Activated CD4-positive, alpha-beta T cell treated with anti-CD3 and anti-CD28 coated beads for 1 hour (primary cell): ENCODE results near the gene SSR1.
"Not testable (repeated sequence)": the region's sequence is repeated elsewhere in the genome, so short reads cannot be mapped to it uniquely, and the experiment has no call there.

Experiments
- DNase-seq: peaks from one replicate; pipeline ENCODE4 v3.0.0-alpha.2; 2020

Gene SSR1

DNA sequence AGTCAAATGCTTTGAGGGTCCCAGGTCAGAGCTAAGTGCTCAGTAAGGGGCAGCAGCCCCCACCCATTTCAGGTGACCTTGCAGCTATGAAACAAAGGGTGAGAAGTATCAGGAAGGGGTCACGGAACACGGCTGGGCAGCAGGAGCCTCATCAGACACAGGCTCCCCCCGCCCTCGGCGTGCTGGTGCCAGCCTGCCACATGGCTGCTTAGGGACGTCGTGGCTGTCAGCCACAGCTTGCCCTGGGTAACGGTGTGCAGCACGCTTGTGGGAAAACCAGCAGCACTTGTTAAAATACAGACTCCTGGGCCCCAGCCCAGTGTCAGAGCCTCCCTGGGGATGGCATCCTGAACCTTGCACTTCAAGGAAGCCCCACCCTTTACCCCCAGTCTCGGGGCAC, 39.3 kb downstream of the SSR1 start:
- no peak for DNase-seq

DNA sequence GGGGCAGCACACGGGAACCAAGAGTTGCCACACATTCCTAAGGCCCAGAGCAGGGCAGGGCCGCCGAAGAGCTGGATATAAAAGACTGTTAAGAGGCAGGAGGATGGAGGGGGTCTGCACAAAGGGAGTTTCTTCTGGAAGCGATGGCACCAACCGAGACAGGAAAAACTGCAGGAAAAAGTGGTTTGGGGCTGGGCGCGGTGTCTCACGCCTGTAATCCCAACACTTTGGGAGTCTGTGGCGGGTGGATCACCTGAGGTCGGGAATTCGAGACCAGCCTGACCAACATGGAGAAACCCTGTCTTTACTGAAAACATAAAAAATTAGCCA, 41.8 kb downstream of the SSR1 start:
- DNase-seq, result no peak

DNA sequence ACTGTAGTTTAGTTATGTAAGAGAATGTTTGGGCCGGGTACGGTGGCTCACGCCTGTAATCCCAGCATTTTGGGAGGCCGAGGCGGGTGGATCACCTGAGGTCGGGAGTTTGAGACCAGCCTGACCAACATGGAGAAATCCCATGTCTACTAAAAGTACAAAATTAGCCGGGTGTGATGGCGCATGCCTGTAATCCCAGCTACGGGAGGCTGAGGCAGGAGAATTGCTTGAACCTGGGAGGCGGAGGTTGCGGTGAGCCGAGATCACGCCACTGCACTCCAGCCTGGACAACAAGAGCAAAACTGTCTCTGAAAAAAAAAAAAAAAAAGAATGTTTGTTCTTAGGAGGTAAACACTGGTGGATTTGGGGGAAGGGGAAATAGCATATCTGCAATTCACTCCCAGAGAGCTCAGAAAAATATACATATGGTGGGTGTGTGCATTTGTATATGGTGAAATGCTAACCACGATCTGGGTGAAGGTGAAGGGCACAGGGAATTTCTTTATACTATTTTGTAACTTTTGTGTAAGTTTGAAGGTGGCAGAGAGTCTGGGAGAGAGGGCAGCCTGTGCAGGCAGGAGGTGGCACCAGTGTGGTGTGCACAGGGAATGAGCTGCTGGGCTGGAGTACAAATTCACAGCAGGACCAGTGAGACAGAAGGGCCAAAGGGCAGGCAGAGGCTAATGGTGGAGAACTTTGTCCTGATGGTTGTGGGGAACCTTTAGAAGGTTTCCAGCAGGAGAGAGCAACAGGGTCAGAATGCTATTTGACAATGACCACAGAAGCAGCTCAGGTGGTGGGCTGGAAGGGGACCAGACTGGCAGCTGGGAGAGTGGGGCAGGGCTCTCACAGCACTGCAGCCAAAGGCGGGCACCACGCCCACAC, 42.4 kb downstream of the SSR1 start:
- no peak for DNase-seq

DNA sequence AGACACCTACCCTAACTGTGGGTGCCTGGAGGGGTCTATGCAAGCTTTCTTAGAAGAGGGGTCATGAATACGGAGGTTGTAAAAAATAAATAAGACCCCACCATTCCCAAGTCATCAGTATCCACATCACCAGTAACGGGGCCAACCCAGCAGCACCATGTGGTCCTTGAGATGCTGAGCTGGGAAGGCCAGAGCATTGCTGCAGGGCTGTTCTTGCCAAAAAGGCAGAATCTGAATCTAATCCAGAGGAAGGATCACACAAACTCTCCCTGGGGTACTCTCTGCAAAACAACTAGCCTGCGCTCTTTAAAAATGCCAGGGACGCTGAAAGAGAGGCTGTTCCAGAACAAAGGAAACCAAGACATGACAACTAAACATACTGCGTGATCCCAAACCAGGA, 43.2 kb downstream of the SSR1 start:
- DNase-seq, result no peak

DNA sequence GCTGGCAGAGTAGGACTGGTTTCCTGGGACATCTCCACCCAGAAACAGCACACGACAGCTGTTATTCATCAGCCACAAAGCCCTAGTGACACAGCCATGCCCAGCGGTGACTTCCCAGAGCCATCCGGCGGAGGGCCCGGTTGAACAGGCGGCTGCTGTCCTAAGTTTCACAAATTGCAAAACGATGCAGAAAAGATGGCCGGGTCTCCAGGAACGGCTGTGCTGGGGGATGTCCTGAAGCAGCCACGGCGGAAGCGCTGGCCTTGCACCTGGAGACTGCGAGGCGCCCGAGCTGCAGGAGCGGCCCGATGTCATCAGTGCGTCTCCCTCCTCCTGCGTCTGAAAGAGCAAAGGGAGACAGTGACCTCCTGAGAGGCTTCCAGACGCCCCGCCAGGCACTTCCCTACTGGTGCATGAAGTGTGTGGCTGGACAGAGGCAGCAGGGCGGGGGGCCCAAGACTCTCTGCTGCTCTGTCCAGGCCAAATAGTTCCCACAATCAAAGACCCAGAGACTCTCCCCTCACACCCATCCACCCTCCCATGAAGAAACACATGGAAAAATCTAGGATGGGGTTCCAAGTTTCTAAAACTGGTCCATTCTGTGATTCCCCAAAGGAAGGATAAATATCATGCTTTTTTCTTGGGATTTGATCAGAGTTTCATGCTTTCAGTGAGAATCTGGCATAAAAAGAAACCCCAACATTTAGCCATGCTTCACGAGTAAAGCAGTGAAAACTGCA, 44.0 kb downstream of the SSR1 start:
- no peak for DNase-seq

DNA sequence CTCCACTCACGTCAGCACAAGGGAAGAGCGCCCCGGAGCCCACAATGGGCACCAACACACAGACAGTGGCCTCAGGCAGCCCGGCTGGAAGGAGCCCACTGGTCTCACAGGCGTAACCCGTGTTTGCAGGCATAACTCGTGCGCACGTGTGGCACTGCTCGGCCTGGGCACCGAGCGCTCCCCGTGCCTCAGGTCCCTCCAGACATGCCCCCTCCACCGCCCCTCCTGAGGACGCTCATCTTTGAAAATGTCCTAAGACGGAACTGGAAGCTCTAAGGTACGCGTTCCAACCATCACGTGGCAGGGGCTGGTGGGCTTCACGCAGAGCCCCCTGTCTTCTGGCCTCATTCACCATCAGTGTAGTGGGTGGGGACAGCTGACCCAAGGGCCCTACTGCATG, 44.6 kb downstream of the SSR1 start:
- DNase-seq, result no peak

DNA sequence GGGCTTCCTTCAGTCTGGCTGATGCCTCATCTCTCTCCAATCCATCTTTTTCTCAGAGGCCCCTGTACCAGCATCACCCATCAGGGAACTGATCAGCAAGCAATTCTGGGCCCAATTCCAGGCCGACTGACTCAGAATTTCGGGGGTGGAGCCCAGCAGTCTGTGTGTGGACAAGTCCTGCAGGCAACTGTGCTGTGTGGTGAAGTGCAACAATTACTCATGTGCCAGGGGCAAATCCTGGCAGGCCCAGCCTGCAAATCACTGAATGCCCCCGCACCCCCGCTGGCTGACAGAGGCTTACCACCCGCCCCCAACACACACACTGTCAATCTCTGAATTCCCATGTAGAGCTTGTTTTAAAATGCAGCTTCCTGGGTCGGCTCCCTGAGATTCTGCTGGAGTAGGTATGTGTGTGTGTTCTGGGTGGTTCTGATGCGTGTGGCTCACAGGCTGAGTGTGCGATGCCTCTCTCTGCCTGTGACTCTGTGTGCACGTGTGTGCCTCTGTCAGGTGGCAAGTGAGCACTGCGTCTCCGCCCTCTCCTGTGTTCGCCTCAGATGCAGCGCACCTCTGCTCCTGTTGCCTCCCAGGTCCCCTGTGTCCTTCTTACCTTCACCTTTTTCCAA, 45.4 kb downstream of the SSR1 start:
- no peak for DNase-seq

DNA sequence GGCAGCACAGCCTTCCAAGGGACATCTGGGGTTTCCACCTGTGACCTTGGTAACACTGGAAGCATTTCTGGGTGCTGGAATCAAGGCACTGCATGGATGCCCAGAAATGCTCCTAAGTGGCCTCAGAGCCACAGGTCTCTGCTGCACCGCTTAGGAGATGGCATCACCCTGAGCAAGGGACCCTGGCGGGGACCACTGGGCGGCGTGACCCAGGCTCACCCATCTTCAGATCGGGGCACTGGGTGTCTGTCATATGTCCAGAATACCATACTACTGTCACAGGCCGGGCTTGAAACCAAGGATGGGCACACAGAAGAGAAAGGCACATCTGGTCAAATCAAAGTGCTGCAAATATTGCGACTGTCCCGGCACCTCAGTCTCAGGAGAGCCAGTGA, 45.9 kb downstream of the SSR1 start:
- DNase-seq, result no peak

DNA sequence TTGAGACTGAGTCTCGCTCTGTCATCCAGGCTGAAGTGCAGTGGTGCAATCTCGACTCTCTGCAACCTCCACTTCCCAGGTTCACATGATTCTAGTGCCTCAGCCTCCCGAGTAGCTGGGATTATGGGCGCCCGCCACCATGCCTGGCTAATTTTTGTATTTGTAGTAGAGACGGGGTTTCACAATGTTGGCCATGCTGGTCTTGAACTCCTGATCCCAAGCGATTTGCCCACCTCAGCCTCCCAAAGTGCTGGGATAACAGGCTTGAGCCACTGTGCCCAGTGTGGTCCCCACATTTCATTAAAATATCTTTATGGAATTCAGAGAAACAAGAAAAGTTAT, 47.6 kb downstream of the SSR1 start:
- DNase-seq, result not testable (repeated sequence)

DNA sequence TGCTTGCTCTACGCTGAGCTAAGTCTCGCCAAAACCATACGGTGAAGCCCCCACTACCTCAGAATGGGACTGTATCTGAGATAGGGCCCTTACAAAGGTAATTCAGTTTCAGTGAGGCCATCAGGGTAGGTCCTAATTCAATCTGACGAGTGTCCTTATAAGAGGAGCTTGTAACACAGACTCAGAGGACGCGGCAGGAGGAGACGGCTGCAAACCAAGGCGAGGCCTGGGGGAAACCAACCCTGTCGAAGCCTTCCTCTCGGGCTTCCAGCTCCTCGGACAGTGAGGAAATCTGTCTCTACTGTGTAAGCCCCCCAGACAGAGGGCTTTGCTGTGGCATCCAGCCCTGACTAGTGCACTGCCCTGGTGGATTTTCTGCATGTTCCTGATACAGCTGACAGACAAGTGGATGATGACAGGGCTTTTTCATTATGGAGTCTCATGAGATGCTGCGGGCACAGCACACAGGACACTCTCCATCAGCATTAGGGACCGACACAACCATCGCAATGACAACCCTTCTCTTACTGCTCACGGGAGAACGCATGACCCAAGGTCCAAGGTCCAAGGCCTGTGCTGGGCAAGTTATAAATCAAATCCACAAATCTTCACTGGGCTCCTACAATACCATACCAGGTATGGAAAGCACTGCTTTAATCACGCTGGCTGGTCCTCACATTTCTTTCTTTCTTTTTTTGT, 48.2 kb downstream of the SSR1 start:
- no peak for DNase-seq

DNA sequence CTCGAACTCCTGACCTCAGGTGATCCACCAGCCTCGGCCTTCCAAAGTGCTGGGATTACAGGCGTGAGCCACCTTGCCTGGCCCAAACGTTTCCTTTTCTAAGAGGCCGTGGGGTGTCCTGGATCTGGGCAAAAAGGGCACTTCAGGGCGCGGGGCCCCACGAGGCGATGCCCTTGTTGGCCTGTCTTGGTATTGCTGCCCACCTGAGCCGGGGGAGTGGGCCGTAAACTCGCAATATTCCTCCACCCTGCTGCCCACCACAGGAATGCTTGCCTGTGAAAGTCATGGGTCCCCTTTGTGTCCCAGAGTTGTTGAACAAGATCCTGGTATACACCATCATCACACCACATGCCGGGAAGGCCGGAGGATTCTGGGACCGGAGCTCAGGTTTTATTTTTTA, 49.0 kb downstream of the SSR1 start:
- DNase-seq, result no peak

DNA sequence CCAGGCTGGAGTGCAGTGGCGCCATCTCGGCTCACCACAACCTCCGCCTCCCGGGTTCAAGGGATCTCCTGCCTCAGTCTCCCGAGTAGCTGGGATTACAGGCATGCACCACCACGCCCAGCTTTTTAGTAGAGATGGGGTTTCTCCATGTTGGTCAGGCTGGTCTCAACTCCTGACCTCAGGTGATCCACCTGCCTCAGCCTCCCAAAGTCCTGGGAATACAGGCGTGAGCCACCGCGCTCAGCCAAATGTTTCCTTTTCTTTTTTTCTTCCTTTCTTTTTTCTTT, 49.5 kb downstream of the SSR1 start:
- not testable (repeated sequence) for DNase-seq

DNA sequence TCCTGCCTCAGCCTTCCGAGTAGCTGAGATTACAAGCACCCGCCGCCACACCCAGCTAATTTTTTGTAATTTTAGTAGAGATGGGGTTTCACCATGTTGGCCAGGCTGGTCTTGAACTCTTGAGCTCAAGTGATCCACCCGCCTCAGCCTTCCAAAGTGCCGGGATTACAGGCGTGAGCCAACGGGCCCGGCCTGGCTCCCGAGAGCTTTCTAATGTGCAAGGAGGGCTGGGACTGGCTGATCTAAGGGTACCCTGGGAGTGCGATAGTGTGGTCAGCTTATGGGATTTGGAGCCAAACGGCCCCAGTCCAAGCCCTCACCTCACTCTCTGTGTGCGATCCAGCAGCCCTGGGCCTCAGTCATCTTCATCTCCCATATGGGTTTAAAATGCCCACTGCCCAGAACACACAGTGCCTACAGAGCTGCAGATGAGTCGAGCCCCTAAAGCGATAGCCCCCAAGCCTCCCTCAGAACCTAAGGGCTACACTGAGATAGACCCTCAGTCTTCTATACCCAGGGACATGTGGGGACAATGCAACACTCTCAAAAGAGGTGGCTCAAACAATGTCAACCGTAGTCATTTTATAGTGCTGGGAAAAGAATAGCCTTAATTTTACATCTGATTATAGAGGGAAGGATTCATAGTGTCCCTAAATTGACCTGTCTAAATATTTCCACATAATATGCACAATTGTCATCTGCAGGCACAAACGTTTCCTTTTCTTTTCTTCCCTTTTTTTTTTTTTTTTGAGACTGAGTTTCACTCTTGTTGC, 50.1 kb downstream of the SSR1 start:
- no peak for DNase-seq

DNA sequence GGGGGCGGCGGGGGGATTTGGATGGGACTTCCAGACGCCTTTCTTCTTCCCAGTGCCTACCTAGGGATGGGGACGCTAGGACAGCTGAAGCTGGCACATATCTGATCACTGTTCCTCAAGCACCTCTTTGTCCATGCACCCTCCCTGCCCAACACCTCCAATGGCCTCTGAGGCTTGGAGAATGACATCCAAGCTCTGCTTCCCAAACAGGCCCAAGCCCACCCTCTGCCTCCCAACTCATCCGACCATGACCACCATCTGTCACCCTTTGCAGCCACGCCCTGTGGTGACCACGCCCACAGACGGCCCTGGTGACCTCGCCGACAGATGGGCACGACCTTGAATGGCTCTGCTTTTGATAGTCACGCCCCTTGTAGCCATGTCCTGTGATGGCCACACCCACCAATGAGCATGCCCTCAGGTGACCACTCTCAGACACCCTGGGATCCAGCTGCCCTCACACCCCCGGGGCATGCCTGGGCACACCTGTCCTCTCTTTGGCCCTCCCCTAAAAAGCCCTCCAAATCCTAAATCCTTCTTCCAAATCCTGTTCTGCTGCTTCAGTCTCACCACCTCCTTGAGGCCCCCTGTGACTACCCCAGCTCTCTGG, 51.0 kb downstream of the SSR1 start:
- no peak for DNase-seq

DNA sequence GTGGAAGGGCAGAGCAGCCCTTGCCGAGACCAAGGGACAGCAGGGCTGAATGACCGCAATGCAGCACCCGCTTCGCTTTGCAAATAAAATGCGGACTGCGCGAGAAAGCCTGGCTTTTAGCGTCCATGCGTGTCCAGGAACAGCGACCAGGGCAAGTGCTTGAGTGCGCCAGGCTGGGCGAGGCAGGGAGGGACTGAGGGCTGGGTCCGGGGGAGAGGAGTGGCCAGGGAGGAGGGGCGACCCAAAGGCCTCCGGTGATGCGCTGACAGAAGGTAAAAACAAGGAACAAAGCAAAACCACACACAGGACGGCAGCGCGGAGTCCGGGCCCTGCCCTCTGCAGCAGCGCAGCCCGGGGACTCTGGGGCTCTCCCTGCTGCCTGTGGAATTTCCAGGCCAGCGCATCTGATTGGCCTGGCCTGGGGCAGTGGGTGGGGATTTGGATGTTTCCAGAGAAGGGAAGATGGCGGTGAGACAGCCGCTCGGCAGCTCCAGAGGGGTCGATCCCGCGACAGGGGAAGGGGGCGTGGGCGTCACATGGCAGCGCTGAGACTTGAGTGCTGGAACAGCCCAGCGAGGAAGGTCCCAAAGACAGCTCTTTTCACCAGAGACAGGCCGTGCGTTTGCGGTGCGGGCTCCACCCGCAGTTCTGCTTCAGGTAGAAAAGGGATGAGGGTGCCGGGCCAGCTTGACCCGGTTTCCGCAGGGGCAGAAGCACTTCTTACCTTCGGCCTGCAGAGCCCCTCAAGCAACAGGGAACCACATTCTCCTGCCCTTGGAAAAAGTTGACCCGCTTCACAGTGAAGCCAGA, 51.8 kb downstream of the SSR1 start:
- DNase-seq, result no peak

DNA sequence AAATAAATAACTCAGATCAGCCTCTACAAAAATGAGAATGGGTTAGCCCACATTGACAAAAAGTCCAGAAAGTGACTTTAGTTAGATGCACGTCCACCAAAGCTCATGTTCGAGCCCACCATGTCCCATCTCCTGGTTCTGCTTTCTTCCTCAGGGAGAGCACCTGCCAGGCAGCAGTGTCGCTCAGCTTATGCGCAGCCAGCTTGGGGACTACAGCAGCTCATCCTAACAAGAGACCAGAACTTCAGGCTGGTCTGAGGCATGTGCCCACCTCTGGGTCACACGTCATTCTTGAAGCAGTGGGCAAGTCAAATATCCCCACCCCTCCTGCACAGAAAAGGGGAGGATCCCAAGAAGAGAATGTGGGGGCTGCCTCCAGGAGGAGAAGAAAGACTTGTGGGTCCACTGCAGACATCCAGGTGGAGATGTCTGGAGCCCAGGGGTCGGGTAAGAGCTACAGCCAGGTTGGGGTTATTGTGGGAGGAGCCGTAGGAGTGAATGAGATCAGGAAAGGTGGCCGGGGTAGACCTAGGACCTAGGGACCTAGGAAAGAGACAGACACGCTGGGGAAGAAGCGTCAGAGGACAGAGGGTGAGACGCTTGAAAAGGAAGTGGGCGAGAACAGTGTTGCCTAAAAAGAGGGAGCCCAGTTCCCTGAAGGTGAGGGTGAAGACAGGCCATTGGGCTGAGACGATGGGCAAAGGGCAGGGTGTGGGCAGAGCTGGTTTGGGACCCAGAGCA, 52.5 kb downstream of the SSR1 start:
- DNase-seq, result no peak

DNA sequence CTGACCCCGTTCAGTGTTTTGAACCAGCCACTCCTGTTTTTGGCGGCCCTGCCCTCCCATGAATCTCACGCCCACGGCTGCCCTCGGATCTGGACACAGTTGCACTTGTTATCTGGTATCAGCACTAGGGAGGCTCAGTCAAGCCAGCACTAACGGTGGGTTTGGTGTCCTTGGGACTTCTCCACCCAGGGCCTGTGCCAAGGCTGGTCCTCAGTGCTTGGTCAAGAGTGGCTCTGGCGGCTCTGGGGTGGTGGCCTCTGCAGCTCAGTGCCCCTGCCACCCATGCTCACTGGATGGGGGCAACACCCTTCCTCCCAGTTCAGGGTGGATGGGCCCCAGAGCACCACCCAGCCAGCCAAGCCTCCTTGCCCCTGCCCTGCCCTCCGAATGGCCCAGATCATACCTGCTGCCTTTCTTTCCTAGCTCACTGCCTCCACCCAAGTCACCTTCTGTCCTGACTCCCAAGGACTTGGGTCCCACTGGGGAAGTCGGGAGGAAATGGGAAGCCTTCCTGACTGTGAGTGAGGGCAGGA, 54.7 kb downstream of the SSR1 start:
- no peak for DNase-seq

DNA sequence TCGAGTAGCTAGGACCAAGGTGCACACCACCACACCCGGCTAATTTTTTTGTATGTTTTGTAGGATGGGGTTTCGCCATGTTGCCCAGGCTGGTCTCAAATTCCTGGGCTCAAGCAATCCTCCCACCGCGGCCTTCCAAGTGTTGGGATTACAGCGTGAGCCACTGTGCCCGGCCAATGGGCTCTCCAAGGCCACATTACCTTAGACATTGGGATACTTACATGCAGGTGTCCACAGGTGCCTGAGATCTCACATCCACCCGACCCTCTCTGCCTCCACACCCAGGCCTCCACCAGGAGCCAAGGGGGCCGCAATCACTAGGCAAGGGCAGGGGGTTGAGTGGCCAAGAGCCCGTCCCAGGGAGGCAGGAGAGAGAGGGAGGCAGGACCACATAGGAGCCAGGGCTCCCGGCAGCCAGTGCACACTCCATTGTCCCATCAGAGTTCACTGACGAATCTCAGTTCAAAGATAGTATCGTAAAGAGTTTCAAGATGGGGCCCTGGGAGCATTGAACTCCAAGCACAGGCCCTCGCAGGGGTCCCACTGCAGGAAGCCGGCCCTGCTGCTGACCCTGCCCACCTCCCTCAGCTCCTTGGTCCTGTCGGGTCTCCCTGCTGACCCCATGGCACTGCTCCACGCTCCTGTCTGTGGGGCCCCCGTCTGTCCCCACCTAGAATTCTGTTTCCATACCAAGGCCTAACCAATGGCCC, 55.3 kb downstream of the SSR1 start:
- no peak for DNase-seq

DNA sequence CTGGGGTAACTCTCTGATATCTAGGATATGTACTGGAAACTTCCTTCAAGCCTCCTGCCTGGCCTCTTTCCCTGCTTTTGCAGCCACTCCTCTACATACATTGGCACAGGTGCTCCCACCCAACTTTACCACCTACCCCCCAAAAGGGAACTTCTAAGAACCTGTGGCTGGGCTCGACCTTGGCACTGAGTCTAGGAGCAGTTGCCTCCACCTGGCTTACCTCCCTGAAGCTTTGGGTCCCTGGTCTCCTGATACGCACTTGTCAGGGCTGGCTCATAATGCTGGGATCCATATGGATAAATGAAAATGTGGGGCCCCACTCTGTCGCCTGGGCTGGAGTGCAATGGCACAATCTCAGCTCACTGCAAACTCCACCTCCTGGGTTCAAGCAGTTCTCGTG, 56.2 kb downstream of the SSR1 start:
- DNase-seq, result no peak

DNA sequence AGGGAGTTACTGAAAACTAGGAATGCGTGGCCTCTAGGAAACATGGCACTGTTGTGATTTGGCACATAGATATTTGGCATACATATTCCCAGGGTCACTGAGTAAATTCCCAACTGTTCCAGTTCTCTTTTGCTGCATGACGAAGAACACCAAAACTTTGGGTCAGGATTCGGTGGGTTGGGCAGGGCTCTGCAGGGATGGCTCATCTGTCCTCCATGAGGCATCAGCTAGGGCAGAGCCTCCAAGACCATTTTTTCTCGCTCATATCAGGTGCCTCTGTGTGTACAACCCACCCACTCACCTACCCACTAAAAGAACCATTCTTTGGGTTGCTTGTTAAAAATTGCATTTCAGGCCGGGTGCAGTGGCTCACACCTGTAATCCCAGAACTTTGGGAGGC, 57.1 kb downstream of the SSR1 start:
- DNase-seq, result no peak
